Stomach (tissue), 9 donors: ENCODE measurements around the gene ARSJ. TPM values are rescaled to one million over a fixed set of nuclear protein-coding genes. Genes with fewer than 3 reads are reported as not detected.

ENCODE experiments used
- DNase-seq, 2 donors: peaks; one replicate each; pipeline versions ENCODE4 v3.0.0 to v3.0.0-alpha.2; 2013 to 2019
- H3K27ac ChIP-seq, 5 donors: fragments of 200-600 bp in 4 of 5; sonication (generic) in 4 of 5; one replicate each; pipeline ENCODE4 v1.5.1; 2013 to 2019; ENCODE audit warnings: mild to moderate bottlenecking in 1 of 5, moderate library complexity in 1 of 5
- H3K27me3 ChIP-seq, 3 donors: fragments of 200-600 bp; sonication (generic); one replicate each; pipeline ENCODE4 v1.5.1; 2017 to 2019; ENCODE audit warnings: mixed run types in 1 of 3
- H3K36me3 ChIP-seq, 4 donors: fragments of 200-600 bp; sonication (generic); 1 replicate in 3 of 4; 2 replicates in 1 of 4; pipeline ENCODE4 v1.5.1; 2016 to 2019
- H3K4me1 ChIP-seq, 4 donors: fragments of 200-600 bp; sonication (generic); one replicate each; pipeline ENCODE4 v1.5.1; 2016 to 2019
- H3K4me3 ChIP-seq, 4 donors: fragments of 200-600 bp; sonication (generic) in 3 of 4; one replicate each; pipeline ENCODE4 v1.5.1; 2016 to 2019; ENCODE audit warnings: mild to moderate bottlenecking in 1 of 4
- H3K9me3 ChIP-seq, 4 donors: fragments of 200-600 bp; sonication (generic); one replicate each; pipeline ENCODE4 v1.5.1; 2016 to 2019
- CTCF ChIP-seq, 7 experiments: fragments of 450-650 bp in 4 of 7; fragments of 200-600 bp in 3 of 7; sonication (generic) in 3 of 7; IDR thresholded peaks; one replicate each; pipeline ENCODE4 v1.5.1; 2016 to 2019; ENCODE audit warnings: antibody characterized with exemption in 7 of 7, control low read depth in 2 of 7, mild to moderate bottlenecking in 1 of 7
- EP300 ChIP-seq: sonication (generic); formaldehyde crosslinking; IDR thresholded peaks from one replicate; pipeline ENCODE4 v1.6.1; 2017; ENCODE audit warnings: antibody characterized with exemption
- POLR2A ChIP-seq, 4 donors: fragments of 450-650 bp; IDR thresholded peaks; one replicate each; pipeline ENCODE4 v1.6.1; 2016; ENCODE audit warnings: antibody characterized with exemption in 4 of 4, control low read depth in 2 of 4, mild to moderate bottlenecking in 1 of 4, moderate library complexity in 1 of 4
- POLR2AphosphoS5 ChIP-seq, 3 donors: sonication (generic); formaldehyde crosslinking; IDR thresholded peaks; one replicate each; pipeline ENCODE4 v1.6.1; 2016; ENCODE audit warnings: antibody characterized with exemption in 3 of 3
- WGBS, 5 donors: extraction: QIAGEN DNeasy Blood & Tissue Kit in 3 of 5; methylation state at CpG; one replicate each; pipeline versions ENCODE4 v1.1.5 to v1.1.7; 2013 to 2018; 5-methylcytosine and 5-hydroxymethylcytosine counted together
- intact Hi-C: fragments of 100-400 bp; cut with DNase I; formaldehyde crosslinking; loops from one replicate; pipeline ENCODE4 v1.15.1; 2023; ENCODE audit warnings: low total_unique reads
- polyA plus RNA-seq, 3 donors: library from polyadenylated mRNA; stranded (reverse); fragments of 200-250 nt; gene quantifications; one replicate each; pipeline ENCODE4 v1.2.3, GENCODE V29; 2013
- total RNA-seq, 5 donors: library from RNA; depleted of rRNA; stranded (reverse); fragments of >200 nt; gene quantifications; one replicate each; pipeline versions ENCODE4 v1.1.0 to v1.2.3, GENCODE V29; 2014 to 2016
- donor health status: healthy with polysubstance abuse.
- donor health status: Bipolar disorder and iron deficiency.
- donor health status: healthy.

The ARSJ gene
- total and polyA plus RNA-seq, 8 donors: 0.92 to 23.3 (median 5.6) TPM

GRCh38 chr4:113977526-113977855, 2.0 kb downstream of the ARSJ start:
- Histone ChIP-seq H3K4me1 (peaks cover 5 to 41% (median 25%) of the 10 kb centered on the region in 4 donors), H3K36me3 (no peaks in the 10 kb centered on the region), H3K27ac (peak overlapping the region in 4 of 5 donors; percentile 35 to 90 (median 86)), H3K9me3 (peaks cover 0 to 6% (median 0%) of the 10 kb centered on the region in 4 donors), H3K4me3 (peak overlapping the region; percentile 15 to 63 (median 58)), H3K27me3 (no peaks in the 10 kb centered on the region)
- intact Hi-C loops: no loop called here
- 12 to 47% (median 19%) methylated on average over 1 of the region's 1 CpG for WGBS, 5 donors
- no peak for TF ChIP-seq POLR2AphosphoS5 (IDR thresholded peaks at IDR 0.05)
- DNase-seq: no peak

GRCh38 chr4:113976741-113977525, 2.5 kb downstream of the ARSJ start:
- Histone ChIP-seq H3K4me3 (peak overlapping the region; percentile 15 to 63 (median 58)), H3K36me3 (no peaks in the 10 kb centered on the region), H3K27ac (peak overlapping the region in 4 of 5 donors; percentile 35 to 90 (median 86)), H3K27me3 (no peaks in the 10 kb centered on the region), H3K4me1 (peaks cover 5 to 44% (median 26%) of the 10 kb centered on the region in 4 donors), H3K9me3 (peaks cover 0 to 6% (median 0%) of the 10 kb centered on the region in 4 donors)
- WGBS, 5 donors: 13 to 25% (median 19%) methylated on average over 2 of the region's 2 CpGs
- TF ChIP-seq CTCF (IDR thresholded peaks at IDR 0.05) (no peak), POLR2AphosphoS5 (IDR thresholded peaks at IDR 0.05) (no peak), EP300 (no peak), POLR2A (IDR thresholded peaks at IDR 0.05) (no peak)
- intact Hi-C loops: no loop called here
- no peak for DNase-seq

- intact Hi-C loops: no loop called here
- H3K4me1 ChIP-seq: peaks cover 5 to 44% (median 27%) of the 10 kb centered on the region in 4 donors
- no peak for TF ChIP-seq EP300
- no peak for TF ChIP-seq CTCF (IDR thresholded peaks at IDR 0.05)
- TF ChIP-seq POLR2AphosphoS5 (IDR thresholded peaks at IDR 0.05): no peak
- TF ChIP-seq POLR2A (IDR thresholded peaks at IDR 0.05): no peak
- DNase-seq: no peak
- 64 to 83% (median 76%) methylated on average over 2 of the region's 2 CpGs for WGBS, 5 donors
- H3K4me3 ChIP-seq: peak overlapping the region in 3 of 4 donors; percentile 2 to 63 (median 55)
- H3K27ac ChIP-seq: no peak overlapping the region
- H3K9me3 ChIP-seq: peaks cover 0 to 6% (median 0%) of the 10 kb centered on the region in 4 donors
- H3K36me3 ChIP-seq: no peaks in the 10 kb centered on the region
- H3K27me3 ChIP-seq: no peaks in the 10 kb centered on the region
These were observed 3.9 kb downstream of the ARSJ start for GRCh38 chr4:113975578-113975977.

GRCh38 chr4:113974467-113974866, 5.0 kb downstream of the ARSJ start:
- Histone ChIP-seq H3K9me3 (peaks cover 0 to 6% (median 0%) of the 10 kb centered on the region in 4 donors), H3K27me3 (no peaks in the 10 kb centered on the region), H3K4me1 (peaks cover 5 to 39% (median 23%) of the 10 kb centered on the region in 4 donors), H3K36me3 (no peaks in the 10 kb centered on the region), H3K4me3 (no peak overlapping the region), H3K27ac (no peak overlapping the region)
- DNase-seq: no peak
- TF ChIP-seq EP300: no peak
- TF ChIP-seq CTCF (IDR thresholded peaks at IDR 0.05): no peak
- no peak for TF ChIP-seq POLR2A (IDR thresholded peaks at IDR 0.05)
- no peak for TF ChIP-seq POLR2AphosphoS5 (IDR thresholded peaks at IDR 0.05)
- intact Hi-C loops: no loop called here

- no peaks in the 10 kb centered on the region for H3K27me3 ChIP-seq
- peaks cover 0 to 6% (median 0%) of the 10 kb centered on the region in 4 donors for H3K9me3 ChIP-seq
- intact Hi-C loops: no loop called here
- DNase-seq: no peak
- peaks cover 1 to 47% (median 22%) of the 10 kb centered on the region in 4 donors for H3K4me1 ChIP-seq
- TF ChIP-seq EP300 (no peak), POLR2AphosphoS5 (IDR thresholded peaks at IDR 0.05) (no peak), POLR2A (IDR thresholded peaks at IDR 0.05) (no peak), CTCF (IDR thresholded peaks at IDR 0.05) (no peak)
- no peak overlapping the region for H3K4me3 ChIP-seq
- H3K36me3 ChIP-seq: no peaks in the 10 kb centered on the region
- WGBS, 5 donors: 81 to 97% (median 94%) methylated on average over 3 of the region's 3 CpGs
- H3K27ac ChIP-seq: no peak overlapping the region
These were observed 6.1 kb downstream of the ARSJ start for GRCh38 chr4:113973345-113973744.
